ENCODE data around the gene SORBS2.

SORBS2 gene

DNA sequence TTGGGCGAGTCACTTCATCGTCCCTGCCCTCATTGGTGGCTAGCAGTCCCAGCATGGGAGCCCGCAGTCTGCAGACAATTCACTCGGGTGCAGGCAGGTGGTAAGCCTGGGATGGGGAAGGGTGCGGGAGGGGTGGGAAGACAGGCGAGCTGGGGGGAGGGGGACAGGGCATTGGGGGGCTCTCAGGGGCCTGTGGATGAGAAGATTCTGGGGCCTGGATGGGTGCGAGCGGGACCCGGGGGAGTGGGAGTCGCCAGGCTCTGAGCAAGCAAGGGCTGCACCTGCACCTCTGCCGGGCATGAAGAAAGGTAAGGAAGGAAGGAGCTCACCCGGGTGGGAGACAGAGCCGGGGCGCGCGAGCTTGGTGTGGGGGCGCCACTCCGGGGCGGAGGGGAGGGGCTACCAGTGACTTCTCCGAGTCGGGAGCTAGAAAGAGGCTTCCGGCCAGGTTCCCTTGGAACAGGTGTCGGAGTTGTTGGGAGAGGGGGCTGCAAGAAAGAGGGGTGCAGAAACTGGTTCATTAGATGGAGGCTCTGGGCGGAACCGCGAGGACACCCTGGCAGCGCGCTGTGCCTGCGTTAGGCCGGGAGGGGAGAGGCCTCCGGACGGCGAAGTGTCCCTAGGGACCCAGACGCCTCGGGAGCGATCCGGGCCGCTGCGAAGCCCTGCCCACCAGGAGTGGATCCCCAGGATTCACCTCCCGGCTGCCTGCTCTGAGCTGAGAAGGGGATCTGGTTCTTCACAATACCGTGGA, 173.3 kb downstream of the SORBS2 start:
- DNase-seq (ENCODE audit: low read depth, low spot score), result no peak

DNA sequence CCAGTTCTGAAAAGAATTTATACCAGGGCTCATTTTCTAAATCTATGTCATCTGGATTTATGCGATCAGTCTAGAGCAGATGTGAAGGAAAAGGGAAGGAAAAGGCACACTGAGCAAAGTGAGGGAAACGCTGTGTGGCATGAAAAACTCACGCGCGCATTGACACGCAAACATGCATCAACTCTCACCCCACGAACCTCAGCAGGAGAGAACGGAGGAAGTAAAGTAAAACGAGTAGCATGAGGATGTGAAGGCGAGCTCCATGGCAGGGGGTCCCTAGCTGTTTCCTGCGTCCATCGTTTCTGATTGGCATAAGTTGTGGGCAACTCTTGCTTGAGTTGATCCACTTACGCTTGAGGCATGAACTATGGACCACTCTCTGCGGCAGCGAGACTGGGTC, 173.9 kb downstream of the SORBS2 start:
- DNase-seq (ENCODE audit: low read depth, low spot score), result no peak

DNA sequence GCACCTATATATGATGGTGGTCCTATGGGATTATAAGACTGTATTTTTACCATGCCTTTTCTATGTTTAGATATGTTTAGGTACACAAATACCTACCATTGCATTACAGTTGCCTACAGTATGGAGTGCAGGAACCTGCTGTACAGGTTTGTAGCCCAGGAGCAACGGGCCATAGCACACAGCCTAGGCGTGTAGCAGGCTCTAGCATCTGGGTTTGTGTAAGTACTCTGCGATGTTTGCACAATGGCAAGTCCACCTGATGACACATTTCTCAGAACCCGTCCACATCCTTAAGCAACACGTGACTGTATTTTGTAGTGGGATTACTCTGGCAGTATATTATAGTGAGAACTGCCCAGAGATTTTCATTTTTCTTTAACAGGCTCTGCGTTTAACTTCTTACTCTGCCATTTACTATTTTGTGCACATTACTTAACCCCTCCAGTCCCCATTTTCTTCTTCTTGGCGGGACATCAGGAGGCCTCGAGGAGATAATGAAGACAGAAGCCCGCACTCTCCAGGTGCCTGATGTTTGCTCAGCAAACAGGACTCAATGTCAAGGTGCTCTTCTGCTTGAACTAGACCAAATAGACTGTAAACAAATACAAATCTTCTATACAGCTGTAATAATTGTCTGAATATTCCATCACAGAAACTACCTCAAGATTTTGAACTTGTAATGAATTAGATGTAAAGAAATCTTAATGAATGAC, 174.7 kb downstream of the SORBS2 start:
- DNase-seq (ENCODE audit: low read depth, low spot score), result no peak

DNA sequence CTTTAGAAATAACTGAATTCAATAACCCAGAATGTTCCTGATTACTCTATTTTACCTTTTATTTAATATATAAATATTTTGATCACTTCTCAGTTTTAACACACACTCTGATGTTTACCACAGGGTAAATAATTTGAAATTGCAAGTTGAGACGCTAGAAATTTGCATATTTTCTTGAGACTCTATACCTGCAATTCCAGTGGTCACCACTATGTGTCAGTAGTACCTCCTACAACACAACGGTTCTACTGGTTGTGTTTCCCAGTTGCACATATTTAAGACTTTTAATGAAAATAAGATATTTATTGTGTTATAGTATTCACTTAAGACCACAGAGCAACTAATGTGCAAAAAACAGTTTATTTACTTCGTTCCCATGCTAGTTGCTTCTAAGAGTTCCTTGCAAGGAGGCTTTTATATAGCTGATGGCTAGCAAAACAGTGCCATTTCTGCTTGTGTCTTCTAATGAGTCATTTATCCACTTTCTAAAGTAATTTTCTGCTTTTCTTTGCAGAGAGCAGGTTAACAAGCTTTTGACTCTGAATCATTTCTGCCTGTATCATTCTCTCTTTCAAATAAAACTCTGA, 177.8 kb downstream of the SORBS2 start:
- DNase-seq (ENCODE audit: low read depth, low spot score), result no peak

DNA sequence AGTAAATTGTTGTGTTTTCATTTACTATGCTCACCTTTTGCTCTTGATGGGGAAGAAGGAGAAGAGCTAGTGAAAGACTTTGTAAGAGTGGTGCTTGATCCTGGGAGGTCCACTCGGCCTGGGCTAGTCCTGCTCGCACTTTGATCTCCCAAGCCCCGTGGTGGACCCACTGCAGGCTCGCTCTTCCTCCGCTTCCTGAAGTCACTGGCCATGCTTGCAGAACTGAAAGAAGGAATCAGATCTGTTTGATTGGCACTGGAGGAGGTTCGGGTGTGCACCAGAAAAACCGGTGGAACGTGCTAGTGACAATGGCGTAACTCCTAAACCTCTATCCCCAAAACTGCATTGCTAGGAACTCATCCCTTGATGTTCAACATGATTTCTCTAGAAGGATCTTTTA, 185.2 kb downstream of the SORBS2 start:
- DNase-seq (ENCODE audit: low read depth, low spot score), result no peak

DNA sequence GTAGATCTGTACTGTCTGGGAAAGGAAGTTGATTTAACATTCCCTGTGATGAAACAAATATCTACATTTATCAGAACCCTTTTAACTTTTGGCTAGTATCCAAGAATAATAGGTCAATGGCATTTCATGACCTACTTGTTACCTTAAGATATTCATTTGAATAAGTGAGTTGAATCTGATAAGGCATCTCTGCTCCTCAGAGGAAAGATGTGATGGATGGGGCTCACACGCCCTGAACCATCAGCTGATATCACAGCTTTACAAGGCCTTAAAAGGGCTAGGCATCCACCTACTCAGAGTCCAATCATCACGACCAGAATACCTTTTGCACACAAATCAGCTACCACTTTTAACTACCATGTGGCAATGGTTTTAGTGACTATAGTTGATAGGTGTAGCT, 186.5 kb downstream of the SORBS2 start:
- no peak for DNase-seq (ENCODE audit: low read depth, low spot score)

DNA sequence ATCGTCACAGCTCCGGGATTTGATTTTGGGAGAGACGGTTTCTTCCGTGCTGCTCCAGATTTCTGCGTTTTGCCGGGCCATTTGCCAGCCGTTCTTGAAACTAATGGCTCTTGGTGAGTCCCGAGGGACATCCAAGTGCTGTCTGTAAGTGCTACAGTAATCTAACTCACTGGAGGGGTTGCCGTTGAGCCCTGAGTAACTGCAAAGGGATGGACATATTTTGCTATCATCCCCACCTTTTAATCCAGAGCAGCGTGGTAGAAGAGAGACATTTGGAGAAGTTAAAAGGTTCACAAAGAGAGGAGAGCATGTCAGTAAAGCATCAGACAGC, 187.8 kb downstream of the SORBS2 start:
- DNase-seq (ENCODE audit: low read depth, low spot score), result no peak

DNA sequence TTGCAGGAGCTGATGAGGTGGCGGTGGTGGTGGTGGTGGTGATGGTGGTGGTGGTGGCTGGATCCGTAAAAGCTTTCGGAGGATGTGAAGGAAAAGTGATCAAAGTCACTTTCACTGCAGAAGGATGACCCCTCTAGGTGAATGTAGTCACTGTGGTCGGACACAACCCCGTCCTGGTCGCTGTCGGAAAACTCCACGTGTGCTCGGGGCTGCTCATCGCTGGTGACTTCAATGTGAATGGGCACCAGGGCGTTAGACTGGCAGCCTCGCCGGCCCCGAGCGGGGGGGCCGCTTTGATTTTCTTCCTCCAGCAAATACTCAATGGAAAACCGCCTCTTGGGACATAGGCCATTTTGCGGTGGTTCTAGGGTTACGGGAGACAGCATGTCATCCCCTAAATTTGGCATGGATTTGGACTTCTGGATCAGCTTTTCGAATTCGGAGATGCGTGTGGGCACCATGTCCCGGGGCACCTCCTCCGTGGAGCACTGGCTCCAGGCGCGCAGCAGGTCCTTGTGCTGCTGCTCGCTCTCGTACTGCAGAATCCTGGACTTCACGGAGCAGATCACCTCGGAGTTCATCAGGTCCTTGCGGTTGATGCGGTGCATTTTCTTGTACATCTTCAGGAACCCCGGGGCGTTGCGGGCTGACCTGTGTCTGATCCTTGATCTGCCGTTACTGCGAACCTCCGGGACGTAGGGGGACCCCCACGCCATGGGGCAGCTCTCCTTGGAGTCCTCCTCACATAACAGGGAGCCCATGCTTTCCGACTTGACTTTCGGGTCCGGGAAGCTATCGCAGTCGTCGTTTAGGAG, 188.3 kb downstream of the SORBS2 start:
- DNase-seq (ENCODE audit: low read depth, low spot score), result no peak

DNA sequence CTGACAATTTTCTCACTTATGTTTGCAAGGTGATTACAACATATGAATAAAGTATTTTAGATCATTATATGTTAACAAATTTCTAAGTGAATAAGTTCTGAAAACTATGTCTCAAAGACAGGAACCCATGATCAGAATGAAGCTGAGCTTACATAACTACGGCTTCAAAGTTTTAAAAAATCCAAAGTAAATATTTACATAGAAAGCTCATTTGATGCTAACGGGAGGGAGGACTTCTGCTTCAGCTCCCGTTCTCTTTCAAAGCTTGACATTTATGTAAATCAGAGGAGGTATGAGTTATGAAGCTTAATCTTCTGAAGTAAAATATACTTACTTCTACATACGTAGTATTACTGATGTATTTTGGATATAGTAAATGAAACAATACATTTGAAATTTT, 203.8 kb downstream of the SORBS2 start:
- DNase-seq (ENCODE audit: low read depth, low spot score), result no peak

DNA sequence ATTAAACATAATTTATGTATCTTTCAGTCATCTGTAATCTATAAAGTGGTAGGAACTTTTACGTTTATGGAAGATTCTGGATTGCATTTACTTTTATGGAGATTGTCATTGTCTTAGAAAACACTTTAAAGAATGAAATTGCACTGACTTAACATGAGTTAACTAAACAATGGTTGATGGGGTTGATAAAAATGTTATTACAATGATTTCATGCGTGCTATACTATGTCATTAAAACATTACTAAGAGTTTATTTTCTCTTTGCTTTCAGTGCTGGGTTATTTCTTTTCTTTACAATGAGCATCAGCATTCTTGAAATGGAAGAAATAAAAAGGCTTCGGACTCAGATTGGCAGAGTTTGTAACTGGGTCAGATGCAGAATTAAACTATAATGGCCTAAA, 209.6 kb downstream of the SORBS2 start:
- DNase-seq (ENCODE audit: low read depth, low spot score), result no peak

DNA sequence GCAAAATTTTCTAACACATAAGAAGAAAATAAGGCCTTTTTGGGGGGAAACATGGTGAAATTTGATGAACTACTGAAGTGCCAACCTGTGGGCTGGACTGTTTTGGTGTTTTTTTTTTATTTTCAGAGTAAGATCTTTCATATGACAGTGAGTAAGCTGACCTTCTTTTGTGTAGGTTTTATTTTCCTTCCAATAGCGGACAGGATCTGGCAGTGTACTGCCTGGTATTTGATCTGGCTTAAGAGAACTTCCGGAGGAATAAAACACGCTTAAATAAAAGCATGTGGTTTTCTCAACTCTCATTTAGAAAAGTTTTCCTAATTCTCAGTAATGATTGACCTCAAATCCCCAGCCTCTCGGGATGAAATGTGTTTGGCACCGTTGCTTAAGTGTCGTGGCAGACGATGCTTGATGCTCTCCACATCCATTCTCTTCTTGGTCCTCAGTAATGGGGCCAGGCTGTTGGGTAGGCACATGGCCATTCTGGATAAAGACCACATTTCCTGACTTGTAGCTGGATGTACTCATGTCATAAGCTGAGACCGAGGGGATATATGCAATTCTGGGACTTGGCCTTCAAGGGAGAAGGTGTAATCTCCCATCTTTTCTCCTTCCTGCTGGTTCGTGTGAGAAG, 211.1 kb downstream of the SORBS2 start:
- no peak for DNase-seq (ENCODE audit: low read depth, low spot score)

DNA sequence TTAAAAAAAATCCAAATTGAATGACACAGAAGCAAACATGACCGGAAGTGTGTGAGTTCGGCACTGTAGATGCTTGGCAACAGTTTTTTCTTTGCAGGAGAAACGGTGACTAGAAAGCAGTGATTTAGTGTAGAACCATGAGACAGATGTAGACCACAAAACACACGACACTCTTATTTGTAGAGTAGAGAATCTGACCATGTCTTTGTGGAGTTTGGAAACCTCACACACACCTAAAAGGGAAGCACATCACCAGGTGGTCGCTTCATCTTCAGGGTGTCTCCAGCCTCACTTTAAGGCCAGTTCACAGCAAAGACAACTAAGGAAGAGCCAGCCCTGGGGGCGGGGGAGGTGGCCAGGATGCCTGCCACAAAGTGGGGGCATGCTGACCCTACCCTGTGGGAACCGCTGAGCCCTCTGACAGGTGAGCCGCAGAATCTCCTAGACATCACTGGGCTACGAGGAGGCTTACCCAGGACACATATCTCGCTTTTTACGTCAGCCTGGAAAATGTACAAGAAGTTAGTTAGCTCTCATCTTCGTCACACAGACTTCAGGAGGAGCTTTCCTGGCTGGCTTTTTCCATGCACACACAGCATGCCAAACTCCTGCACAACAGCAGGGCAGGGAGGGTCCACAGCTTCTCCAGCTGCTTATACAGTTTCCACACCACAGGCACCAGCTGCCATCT, 212.3 kb downstream of the SORBS2 start:
- DNase-seq (ENCODE audit: low read depth, low spot score), result no peak

DNA sequence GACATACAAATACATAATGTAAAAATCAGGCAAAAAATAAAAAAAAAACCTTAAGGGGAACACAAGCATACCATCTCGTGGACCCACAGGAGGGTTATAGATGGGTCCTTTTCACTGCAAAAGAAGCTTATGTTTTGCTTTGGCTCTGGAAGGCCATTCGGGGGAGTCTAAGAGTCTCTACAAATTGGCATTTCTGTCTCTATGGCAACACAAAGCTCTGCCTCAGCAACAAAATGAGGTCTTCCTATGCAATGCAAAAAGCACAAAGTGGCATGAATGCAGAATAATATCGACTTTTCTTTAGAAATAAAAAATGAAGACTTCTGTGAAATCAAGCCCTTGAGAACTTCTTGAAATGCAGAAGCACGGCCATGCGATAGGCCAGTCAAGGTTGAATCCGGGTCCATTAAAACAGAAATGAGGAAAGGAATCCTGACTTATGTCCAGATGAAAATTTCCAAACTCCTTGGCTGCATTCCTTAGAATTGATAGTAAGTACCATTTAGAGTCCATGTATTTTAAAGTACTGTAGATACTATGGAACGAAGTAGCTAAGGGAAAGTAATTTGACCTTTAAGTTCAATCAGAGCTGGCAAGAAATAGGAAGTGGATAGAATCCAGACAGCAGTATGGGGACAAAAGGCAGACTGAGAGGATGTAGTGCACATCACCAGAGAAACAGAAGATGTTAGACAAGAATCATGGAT, 213.0 kb downstream of the SORBS2 start:
- no peak for DNase-seq (ENCODE audit: low read depth, low spot score)

DNA sequence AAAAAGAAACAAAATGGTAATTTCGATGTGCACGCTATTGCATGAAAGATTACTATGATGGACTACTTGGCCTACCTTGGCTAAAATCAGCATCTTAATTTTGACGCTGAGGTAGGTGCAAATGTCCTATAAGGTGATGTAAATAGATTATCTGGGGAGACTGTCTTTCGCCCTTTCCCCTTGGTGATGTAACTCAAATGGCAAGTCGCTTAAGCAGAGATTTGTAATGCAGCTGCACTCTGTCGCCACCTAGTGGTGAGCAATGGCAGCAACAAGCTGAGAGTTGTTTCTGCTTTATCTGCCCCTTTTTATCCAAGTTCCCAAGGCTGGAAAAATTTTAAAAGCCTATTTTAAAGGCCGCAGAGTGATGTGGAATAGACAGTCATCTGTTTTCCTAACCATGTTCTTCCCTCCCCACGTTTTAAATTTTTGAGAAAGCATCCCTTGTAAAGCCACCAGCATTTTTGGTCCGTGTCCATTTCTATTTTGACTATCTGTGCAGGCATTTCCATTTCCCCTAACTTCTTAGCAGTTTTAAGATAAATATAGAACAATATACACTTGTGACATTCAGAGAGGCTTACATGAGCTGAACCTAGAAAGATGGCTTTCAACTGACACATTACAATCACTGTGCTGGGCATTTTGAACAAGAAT, 214.3 kb downstream of the SORBS2 start:
- peak; percentile 33 for DNase-seq (ENCODE audit: low read depth, low spot score)

DNA sequence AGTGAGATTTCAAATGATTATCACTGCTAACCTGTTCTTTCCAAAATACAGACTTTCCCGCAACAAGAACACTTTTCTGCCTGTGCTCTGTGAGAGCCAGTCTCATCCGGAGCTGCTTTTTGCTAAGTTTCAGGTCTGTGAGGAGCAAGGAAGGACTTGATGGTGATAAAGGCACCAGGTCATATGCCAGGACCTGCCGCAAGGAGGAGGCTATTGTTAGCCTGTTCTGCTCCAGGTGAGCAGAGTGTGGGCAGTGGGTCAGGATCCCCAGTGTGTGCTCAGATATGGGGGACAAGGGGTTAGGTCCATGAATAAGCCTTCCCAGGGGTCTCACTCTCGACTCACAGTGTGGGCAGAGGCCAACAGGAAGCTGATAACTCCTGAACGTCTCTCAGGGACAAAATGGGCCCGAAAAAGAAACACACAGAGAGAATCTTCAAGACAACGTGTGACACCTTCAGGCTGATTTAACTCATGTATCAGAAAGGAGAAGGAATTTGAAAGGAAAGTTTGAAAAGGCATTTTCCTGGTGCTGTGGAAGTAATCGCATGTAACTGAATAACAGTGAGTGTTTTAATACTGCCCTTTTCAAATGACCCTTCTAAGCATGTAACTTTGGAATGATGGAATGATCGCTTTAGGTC, 219.0 kb downstream of the SORBS2 start:
- DNase-seq (ENCODE audit: low read depth, low spot score), result no peak

DNA sequence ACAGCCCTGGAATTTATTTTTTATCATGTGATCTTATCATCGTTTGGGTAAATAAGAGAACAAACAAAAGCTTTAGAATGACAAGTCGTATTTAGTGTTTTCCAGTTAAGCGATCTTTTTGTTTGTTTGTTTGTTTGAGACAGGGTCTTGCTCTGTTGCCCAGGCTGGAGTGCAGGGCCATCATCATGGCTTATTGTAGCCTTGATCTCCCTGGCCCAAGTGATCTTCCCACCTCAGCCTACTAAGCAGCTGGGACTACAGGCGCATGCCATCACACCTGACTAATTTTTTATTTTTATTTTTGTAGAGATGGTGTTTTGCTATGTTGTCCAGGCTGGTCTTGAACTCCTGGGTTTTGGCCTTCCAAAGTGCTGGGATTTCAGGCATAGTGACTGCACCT, 219.6 kb downstream of the SORBS2 start:
- no peak for DNase-seq (ENCODE audit: low read depth, low spot score)

DNA sequence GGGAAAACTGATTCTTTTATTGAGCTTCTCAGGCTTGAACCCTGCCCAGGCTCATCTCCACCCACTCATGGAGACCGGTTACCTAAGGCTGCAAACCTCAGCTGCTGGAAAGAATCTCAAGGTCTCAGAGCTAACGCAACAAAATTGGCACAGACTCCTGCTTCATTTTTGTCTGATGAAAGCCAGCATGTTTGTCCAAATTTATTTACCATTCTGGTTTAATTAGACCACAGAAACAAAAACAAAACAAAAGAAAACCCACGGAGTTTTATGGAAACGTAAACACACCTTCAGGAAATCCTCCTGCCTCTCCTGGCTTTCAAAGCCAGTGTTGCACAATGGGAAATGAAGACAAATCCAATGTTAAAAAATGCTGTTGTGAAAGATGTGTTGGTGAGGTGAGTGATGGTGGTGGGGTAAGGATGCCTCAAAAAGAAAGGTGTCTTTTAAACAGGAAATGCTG, 220.3 kb downstream of the SORBS2 start:
- DNase-seq (ENCODE audit: low read depth, low spot score), result no peak

DNA sequence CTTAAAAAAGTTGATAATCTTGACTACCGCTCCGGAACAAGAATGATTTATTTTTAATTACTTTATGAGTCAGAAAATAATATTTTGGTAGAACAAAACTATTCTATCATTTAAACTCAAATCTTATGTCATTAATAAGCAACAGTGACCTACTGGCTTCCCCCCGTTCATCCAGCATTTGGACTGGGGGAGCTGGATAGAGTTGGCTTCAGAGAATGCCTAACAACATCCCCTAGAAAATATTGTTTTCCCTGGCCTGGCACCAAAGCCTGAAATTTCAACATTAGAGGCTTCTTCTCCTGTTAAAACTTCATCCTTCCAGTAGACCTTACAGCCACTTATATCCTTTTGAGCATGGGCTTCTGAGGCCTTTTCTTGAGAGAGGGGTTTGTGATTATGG, 221.0 kb downstream of the SORBS2 start:
- no peak for DNase-seq (ENCODE audit: low read depth, low spot score)

DNA sequence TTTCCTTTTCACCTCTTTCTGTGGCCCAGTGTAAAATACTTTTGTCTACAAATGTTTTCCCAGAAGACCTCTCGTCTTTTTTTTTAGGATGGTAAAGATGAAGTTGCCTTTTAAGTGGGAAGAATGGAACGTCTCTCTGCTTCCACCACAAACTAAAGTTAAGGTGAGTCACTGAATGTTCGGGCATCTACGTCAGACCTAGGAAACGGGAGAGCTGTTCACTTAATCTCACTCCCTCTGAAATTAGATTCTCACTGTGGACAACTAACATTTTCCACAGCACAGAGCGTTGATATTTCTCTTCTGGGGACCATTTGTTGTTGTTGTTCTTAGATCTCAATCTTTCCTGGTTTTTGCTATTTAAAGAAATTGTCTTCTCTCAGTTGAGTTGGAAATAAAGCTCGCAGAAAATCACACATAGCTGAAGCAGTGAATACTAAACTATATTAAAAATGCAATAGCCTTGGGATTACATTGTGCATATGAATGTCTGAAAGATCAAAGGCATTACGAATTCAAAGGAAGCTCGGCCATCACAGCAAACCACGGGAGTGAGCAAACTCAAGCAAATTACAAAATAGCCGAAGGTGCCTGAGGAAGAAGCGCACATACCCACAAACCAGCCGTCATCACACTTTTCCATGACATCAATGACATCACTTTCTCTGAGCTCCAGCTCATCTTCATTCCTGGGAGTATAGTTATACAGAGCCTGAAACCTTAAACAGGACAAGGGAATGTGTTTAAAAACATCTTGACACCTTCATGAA, 222.7 kb downstream of the SORBS2 start:
- DNase-seq (ENCODE audit: low read depth, low spot score), result no peak
